ENCODE results near the gene PUM1. TPM values are rescaled to one million over a fixed set of nuclear protein-coding genes. Genes with fewer than 3 reads are reported as not detected.
"Not testable (repeated sequence)": the region's sequence is repeated elsewhere in the genome, so short reads cannot be mapped to it uniquely, and the experiment has no call there.

The PUM1 gene
- total and polyA plus RNA-seq, 2 of the 4 experiments (the other 2 are of a cell fraction) = 75.4 to 137 TPM

DNA sequence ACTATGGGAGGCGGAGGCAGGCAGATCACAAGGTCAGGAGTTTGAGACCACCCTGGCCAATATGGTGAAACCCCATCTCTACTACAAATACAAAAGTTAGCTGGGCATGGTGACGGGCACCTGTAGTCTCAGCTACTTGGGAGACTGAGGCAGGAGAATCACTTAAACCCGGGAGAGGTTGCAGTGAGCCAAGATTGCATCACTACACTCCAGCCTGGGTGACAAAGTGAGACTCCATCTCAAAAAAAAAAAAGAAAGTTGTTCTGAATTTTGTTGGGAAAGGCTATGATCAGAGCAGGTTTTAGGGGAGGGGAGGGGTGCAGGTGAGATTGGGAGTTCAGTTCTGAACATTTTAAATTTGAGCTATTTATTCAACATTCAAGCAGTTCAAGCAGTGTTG lies 22.6 kb upstream of the PUM1 start:
- H3K9me3 ChIP-seq (ENCODE audit: control insufficient read depth, insufficient read depth, low read length); H4K5ac ChIP-seq (ENCODE audit: low read depth, low read length); H3K36me3 ChIP-seq (ENCODE audit: control insufficient read depth, insufficient read depth, low read length); H3K79me1 ChIP-seq (ENCODE audit: low read depth in 1 of 2, low read length in 2 of 2); intact Hi-C loops (cut with micrococcal nuclease); H2AFZ ChIP-seq (replicated peaks; ENCODE audit: low read length, poor library complexity); H2AK5ac ChIP-seq (ENCODE audit: low read depth, low read length); H3K23ac ChIP-seq (ENCODE audit: low read depth, low read length); H2BK120ac ChIP-seq (ENCODE audit: low read depth, low read length); DNase-seq; ATAC-seq (ENCODE audit: low read depth); CTCF ChIA-PET; H3K9ac ChIP-seq (ENCODE audit: low read depth, low read length); BruUV-seq (replicated peaks); H3K56ac ChIP-seq (ENCODE audit: extremely low read depth, insufficient read depth, low read length); in situ Hi-C loops (cut with MboI; ENCODE audit: low sequenced_read_pairs); H3K27me3 ChIP-seq (ENCODE audit: control insufficient read depth, insufficient read depth, low read length); H3K14ac ChIP-seq (replicated peaks; ENCODE audit: low read depth, low read length); H2BK20ac ChIP-seq (ENCODE audit: low read depth, low read length); H3K4me1 ChIP-seq (ENCODE audit: control insufficient read depth, insufficient read depth, low read length); H3K4me2 ChIP-seq (ENCODE audit: low read depth, low read length); H3K27ac ChIP-seq (ENCODE audit: insufficient read depth, low read length); H3K4ac ChIP-seq (ENCODE audit: low read depth, low read length); H4K91ac ChIP-seq (ENCODE audit: insufficient read depth, low read depth, low read length); H3K18ac ChIP-seq (ENCODE audit: low read depth, low read length); H2AK9ac ChIP-seq (replicated peaks; ENCODE audit: low read depth, low read length, poor library complexity); H2BK5ac ChIP-seq (ENCODE audit: low read depth, low read length, poor library complexity, severe bottlenecking); H2BK15ac ChIP-seq (ENCODE audit: low read depth, low read length); H4K8ac ChIP-seq (ENCODE audit: low read depth in 2 of 2, low read length in 2 of 2); POLR2A ChIA-PET (ENCODE audit: unreplicated experiment); dilution Hi-C loops (cut with HindIII; ENCODE audit: low sequenced_read_pairs, unreplicated experiment); H4K20me1 ChIP-seq (ENCODE audit: insufficient read depth, low read length); H3K4me3 ChIP-seq (ENCODE audit: insufficient read depth, low read depth, low read length); H3K9me1 ChIP-seq (ENCODE audit: insufficient read depth, low read length): not testable (repeated sequence)
- WGBS, 2 experiments (ENCODE audit: extremely low coverage in 2 of 2, insufficient read length in 1 of 2) = no CpG with 5 or more reads among the region's 3 CpGs

Data from IMR-90 (cell line).